Measurements from ENCODE around the gene CNTN5.
"Not testable (repeated sequence)": the region's sequence is repeated elsewhere in the genome, so short reads cannot be mapped to it uniquely, and the experiment has no call there.

Gene CNTN5

GRCh38 chr11:99257131-99257530 lies 236.4 kb downstream of the CNTN5 start:
- no peak overlapping the region for H3K9ac ChIP-seq (ENCODE audit: insufficient read length)
- no peak for TF ChIP-seq FOXP2 (optimal IDR thresholded peaks at IDR 0.05; ENCODE audit: control extremely low read depth, extremely low read length, insufficient read depth)
- no peak for TF ChIP-seq POLR2AphosphoS5 (IDR thresholded peaks at IDR 0.05; ENCODE audit: borderline replicate concordance, low read depth, low read length)
- TF ChIP-seq EZH2 (IDR thresholded peaks at IDR 0.05) = no peak
- no peak overlapping the region for H3K27ac ChIP-seq
- no peak for DNase-seq (ENCODE audit: low read depth, low spot score)
- no peaks in the 10 kb centered on the region for H3K36me3 ChIP-seq (ENCODE audit: insufficient read depth, low read length)
- H3K4me3 ChIP-seq = no peak overlapping the region
- H3K9me3 ChIP-seq (ENCODE audit: low read depth, low read length) = no peaks in the 10 kb centered on the region

- no peak overlapping the region for H3K27ac ChIP-seq
- H3K36me3 ChIP-seq (ENCODE audit: insufficient read depth, low read length) = no peaks in the 10 kb centered on the region
- no peak overlapping the region for H3K4me3 ChIP-seq
- H3K9me3 ChIP-seq (ENCODE audit: low read depth, low read length) = no peaks in the 10 kb centered on the region
- no peak for DNase-seq (ENCODE audit: low read depth, low spot score)
- H3K9ac ChIP-seq (ENCODE audit: insufficient read length) = no peak overlapping the region
- no peak for TF ChIP-seq POLR2AphosphoS5 (IDR thresholded peaks at IDR 0.05; ENCODE audit: borderline replicate concordance, low read depth, low read length)
- TF ChIP-seq EZH2 (IDR thresholded peaks at IDR 0.05) = no peak
- TF ChIP-seq FOXP2 (optimal IDR thresholded peaks at IDR 0.05; ENCODE audit: control extremely low read depth, extremely low read length, insufficient read depth) = no peak
Measured at GRCh38 chr11:99260696-99261095, 239.9 kb downstream of the CNTN5 start.

- Histone ChIP-seq H3K27ac (no peak overlapping the region), H3K9ac (ENCODE audit: insufficient read length) (no peak overlapping the region), H3K36me3 (ENCODE audit: insufficient read depth, low read length) (no peaks in the 10 kb centered on the region), H3K4me3 (no peak overlapping the region), H3K9me3 (ENCODE audit: low read depth, low read length) (no peaks in the 10 kb centered on the region)
- TF ChIP-seq EZH2 (IDR thresholded peaks at IDR 0.05) (no peak), POLR2AphosphoS5 (IDR thresholded peaks at IDR 0.05; ENCODE audit: borderline replicate concordance, low read depth, low read length) (no peak), FOXP2 (optimal IDR thresholded peaks at IDR 0.05; ENCODE audit: control extremely low read depth, extremely low read length, insufficient read depth) (no peak)
- DNase-seq (ENCODE audit: low read depth, low spot score) = no peak
Measured at GRCh38 chr11:99268886-99269285, 248.1 kb downstream of the CNTN5 start.

- Histone ChIP-seq H3K9me3 (ENCODE audit: low read depth, low read length) (no peaks in the 10 kb centered on the region), H3K27ac (no peak overlapping the region), H3K9ac (ENCODE audit: insufficient read length) (no peak overlapping the region), H3K36me3 (ENCODE audit: insufficient read depth, low read length) (no peaks in the 10 kb centered on the region), H3K4me3 (no peak overlapping the region)
- no peak for DNase-seq (ENCODE audit: low read depth, low spot score)
- no peak for TF ChIP-seq EZH2 (IDR thresholded peaks at IDR 0.05)
- TF ChIP-seq POLR2AphosphoS5 (IDR thresholded peaks at IDR 0.05; ENCODE audit: borderline replicate concordance, low read depth, low read length) = no peak
- TF ChIP-seq FOXP2 (optimal IDR thresholded peaks at IDR 0.05; ENCODE audit: control extremely low read depth, extremely low read length, insufficient read depth) = no peak
Measured at GRCh38 chr11:99271527-99271926, 250.8 kb downstream of the CNTN5 start.

- DNase-seq (ENCODE audit: low read depth, low spot score) = no peak
- H3K9ac ChIP-seq (ENCODE audit: insufficient read length) = no peak overlapping the region
- no peaks in the 10 kb centered on the region for H3K9me3 ChIP-seq (ENCODE audit: low read depth, low read length)
- TF ChIP-seq POLR2AphosphoS5 (IDR thresholded peaks at IDR 0.05; ENCODE audit: borderline replicate concordance, low read depth, low read length) = no peak
- no peak for TF ChIP-seq FOXP2 (optimal IDR thresholded peaks at IDR 0.05; ENCODE audit: control extremely low read depth, extremely low read length, insufficient read depth)
- no peak for TF ChIP-seq EZH2 (IDR thresholded peaks at IDR 0.05)
- H3K27ac ChIP-seq = no peak overlapping the region
- H3K4me3 ChIP-seq = no peak overlapping the region
- no peaks in the 10 kb centered on the region for H3K36me3 ChIP-seq (ENCODE audit: insufficient read depth, low read length)
Measured at GRCh38 chr11:99275521-99275920, 254.8 kb downstream of the CNTN5 start.

GRCh38 chr11:99277281-99277680 lies 256.5 kb downstream of the CNTN5 start:
- H3K27ac ChIP-seq = no peak overlapping the region
- TF ChIP-seq FOXP2 (optimal IDR thresholded peaks at IDR 0.05; ENCODE audit: control extremely low read depth, extremely low read length, insufficient read depth) (no peak), POLR2AphosphoS5 (IDR thresholded peaks at IDR 0.05; ENCODE audit: borderline replicate concordance, low read depth, low read length) (no peak), EZH2 (IDR thresholded peaks at IDR 0.05) (no peak)
- no peaks in the 10 kb centered on the region for H3K9me3 ChIP-seq (ENCODE audit: low read depth, low read length)
- DNase-seq (ENCODE audit: low read depth, low spot score) = no peak
- no peak overlapping the region for H3K9ac ChIP-seq (ENCODE audit: insufficient read length)
- no peaks in the 10 kb centered on the region for H3K36me3 ChIP-seq (ENCODE audit: insufficient read depth, low read length)
- no peak overlapping the region for H3K4me3 ChIP-seq

GRCh38 chr11:99279266-99279665 lies 258.5 kb downstream of the CNTN5 start:
- Histone ChIP-seq H3K9ac (ENCODE audit: insufficient read length) (no peak overlapping the region), H3K36me3 (ENCODE audit: insufficient read depth, low read length) (no peaks in the 10 kb centered on the region), H3K27ac (no peak overlapping the region), H3K9me3 (ENCODE audit: low read depth, low read length) (no peaks in the 10 kb centered on the region), H3K4me3 (no peak overlapping the region)
- TF ChIP-seq EZH2 (IDR thresholded peaks at IDR 0.05) (no peak), FOXP2 (optimal IDR thresholded peaks at IDR 0.05; ENCODE audit: control extremely low read depth, extremely low read length, insufficient read depth) (no peak), POLR2AphosphoS5 (IDR thresholded peaks at IDR 0.05; ENCODE audit: borderline replicate concordance, low read depth, low read length) (no peak)
- no peak for DNase-seq (ENCODE audit: low read depth, low spot score)

- Histone ChIP-seq H3K9ac (ENCODE audit: insufficient read length) (no peak overlapping the region), H3K36me3 (ENCODE audit: insufficient read depth, low read length) (no peaks in the 10 kb centered on the region), H3K9me3 (ENCODE audit: low read depth, low read length) (no peaks in the 10 kb centered on the region), H3K27ac (no peak overlapping the region), H3K4me3 (no peak overlapping the region)
- TF ChIP-seq EZH2 (IDR thresholded peaks at IDR 0.05) = no peak
- TF ChIP-seq POLR2AphosphoS5 (IDR thresholded peaks at IDR 0.05; ENCODE audit: borderline replicate concordance, low read depth, low read length) = no peak
- TF ChIP-seq FOXP2 (optimal IDR thresholded peaks at IDR 0.05; ENCODE audit: control extremely low read depth, extremely low read length, insufficient read depth) = no peak
- DNase-seq (ENCODE audit: low read depth, low spot score) = no peak
Measured at GRCh38 chr11:99281331-99281730, 260.6 kb downstream of the CNTN5 start.

- not testable (repeated sequence) for H3K4me3 ChIP-seq; DNase-seq (ENCODE audit: low read depth, low spot score); H3K36me3 ChIP-seq (ENCODE audit: insufficient read depth, low read length); H3K9ac ChIP-seq (ENCODE audit: insufficient read length); H3K9me3 ChIP-seq (ENCODE audit: low read depth, low read length); H3K27ac ChIP-seq
Measured at GRCh38 chr11:99297925-99298324, 277.2 kb downstream of the CNTN5 start.
